ENCODE data around the gene STEAP3.
"Not testable (repeated sequence)": the region's sequence is repeated elsewhere in the genome, so short reads cannot be mapped to it uniquely, and the experiment has no call there.

Gene STEAP3

DNA sequence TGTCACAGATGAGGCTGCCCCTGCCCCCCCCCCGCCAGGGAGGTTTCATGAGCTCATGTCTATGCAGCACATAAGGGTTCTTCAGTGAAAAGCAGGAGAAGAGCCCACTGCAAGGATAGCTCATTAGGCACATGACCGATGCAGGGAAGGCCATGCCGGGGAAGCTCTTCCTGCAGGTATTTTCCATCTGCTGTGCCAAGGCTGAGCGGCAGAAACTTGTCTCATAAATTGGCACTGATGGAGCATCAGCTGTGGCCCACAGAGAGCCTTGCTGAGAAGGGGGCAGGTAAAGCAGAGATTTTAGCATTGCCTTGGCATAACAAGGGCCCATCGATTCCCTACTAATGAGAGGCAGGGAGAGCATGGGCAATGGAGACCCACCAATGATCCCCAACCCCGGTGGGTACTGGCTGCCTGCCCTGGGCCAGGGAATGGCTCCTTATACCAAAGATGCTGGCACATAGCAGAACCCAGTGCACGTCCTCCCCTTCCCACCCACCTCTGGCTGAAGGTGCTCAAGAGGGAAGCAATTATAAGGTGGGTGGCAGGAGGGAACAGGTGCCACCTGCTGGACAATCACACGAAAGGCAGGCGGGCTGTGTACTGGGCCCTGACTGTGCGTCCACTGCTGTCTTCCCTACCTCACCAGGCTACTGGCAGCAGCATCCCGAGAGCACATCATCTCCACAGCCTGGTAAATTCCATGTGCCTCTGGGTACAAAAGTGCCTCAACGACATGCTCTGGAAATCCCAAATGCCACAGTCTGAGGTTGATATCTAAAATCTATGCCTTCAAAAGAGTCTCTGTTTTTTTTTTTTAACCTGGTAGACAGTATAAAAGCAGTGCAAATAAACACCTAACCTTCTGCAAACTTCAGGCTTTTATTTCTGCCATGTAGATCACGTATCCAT, 41.4 kb downstream of the STEAP3 start:
- DNase-seq: peak; percentile 37

DNA sequence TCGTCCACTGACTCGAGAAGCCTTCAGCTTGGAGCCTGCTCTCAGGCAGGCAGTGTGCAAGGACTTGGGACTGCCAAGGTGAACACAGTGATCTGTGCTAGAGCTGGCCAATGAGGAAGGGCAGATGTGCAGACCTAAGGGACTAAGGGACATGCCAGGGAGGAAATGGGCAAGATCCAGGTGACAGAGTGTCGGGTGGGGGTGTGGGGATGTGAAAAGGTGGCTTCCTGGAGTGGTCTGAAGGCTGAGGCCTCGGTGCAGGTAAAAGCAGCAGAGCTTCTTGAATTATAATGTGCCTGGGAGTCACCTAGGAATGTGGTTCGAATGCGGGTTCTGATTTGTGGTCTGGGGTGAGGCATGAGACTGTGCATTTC, 42.0 kb downstream of the STEAP3 start:
- no peak for DNase-seq

GRCh38 chr2:119266091-119266589, 42.5 kb downstream of the STEAP3 start:
- DNase-seq: no peak

- DNase-seq: no peak
Measured at GRCh38 chr2:119267604-119268003, 44.0 kb downstream of the STEAP3 start.

DNA sequence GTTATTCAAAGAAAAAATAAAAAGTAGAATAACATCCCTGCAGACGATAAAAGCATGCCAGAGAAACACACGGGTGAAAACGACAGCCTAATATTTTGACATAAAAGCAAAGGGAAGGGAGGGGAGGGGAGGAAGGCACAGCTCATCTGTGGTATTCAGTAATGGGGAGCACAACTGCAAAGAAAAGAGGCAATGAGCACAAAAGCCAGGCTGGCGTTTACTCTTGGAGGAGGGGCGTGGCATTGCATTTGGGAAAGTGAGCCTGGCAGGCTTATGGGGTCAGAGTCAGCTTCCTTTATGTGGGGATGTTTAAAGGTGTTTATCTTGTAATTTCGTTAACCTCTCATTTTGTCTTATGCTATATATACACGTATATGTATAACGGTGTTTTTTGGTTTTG, 53.2 kb downstream of the STEAP3 start:
- no peak for DNase-seq

DNA sequence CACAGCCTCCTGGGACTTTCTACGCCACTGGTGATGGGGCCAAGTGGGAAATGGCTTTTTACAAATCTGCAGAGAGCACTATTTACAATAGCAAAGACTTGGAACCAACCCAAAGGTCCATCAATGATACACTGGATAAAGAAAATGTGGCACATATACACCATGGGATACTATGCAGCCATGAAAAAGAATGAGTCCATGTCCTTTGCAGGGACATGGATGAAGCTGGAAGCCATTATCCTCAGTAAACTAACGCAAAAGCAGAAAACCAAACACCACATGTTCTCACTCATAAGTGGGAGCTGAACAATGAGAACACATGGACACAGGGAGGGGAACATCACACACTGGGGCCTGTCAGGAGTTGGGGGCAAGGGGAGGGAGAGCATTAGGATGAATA, 54.8 kb downstream of the STEAP3 start:
- not testable (repeated sequence) for DNase-seq

- DNase-seq: no peak
Measured at GRCh38 chr2:119278946-119279345, 55.3 kb downstream of the STEAP3 start.

- DNase-seq: no peak
Measured at GRCh38 chr2:119279666-119280065, 56.0 kb downstream of the STEAP3 start.

- DNase-seq: no peak
Measured at GRCh38 chr2:119280680-119281079, 57.0 kb downstream of the STEAP3 start.

DNA sequence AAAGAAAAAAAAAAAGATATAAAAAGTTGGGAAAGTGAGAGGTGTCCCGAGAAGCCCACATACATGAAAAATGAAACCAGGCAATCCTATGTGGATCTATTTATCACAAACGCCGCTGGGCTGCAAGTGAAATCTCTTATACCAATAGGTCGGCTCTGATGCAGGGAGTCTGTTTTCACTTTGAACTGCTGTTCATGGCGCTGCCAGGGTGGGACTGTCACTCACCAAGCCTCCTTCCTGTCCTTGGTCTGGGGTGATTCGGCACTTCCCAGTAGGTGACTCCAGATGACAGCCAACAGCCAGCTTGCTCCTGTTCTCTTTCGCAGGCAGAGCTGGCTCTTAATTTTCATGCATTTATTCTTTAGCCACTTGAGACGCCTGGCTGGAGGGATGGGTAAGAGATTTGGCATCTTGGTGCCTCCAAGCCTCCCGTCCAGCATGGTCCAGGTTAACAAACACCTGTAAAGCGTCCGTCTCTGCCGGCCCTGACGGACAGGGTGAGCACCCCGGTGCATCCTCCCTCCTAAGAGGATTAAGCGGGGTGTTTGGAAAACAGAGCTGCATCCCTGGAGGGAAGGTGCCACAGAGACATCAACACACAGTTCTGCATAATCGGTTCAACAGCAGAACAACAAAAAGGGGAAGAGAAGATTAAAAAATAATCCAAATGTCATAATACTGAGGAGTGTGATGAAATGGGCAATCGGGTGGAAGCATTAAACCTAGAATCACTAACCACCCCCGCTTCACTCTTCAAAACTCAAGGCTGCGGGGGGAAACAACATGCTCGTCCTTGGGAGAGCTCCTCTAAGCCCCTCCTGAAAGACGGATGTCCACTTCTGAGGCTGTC, 58.7 kb downstream of the STEAP3 start:
- DNase-seq: no peak

- no peak for DNase-seq
Measured at GRCh38 chr2:119282996-119283511, 59.4 kb downstream of the STEAP3 start.

- no peak for DNase-seq
Measured at GRCh38 chr2:119283873-119284331, 60.3 kb downstream of the STEAP3 start.

DNA sequence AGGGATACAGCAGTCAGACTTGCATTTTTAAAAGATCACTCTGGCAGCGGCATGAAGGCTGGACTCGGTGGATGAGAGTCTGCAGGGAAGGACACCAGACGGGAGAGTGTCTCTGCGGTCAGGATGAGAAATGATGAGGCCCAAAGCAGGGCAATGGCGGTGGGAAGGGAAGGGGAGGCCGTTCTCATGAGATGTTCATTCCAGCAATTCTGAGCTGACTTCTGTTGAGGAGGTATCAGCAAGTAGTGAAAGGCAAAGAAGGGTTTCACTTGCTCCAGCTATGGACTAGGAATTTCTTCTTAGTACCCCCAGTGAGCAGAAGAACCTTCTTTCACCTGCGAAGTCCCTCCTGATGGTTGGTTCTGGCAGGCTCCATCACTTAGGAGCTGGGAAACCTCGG, 63.0 kb downstream of the STEAP3 start:
- DNase-seq: no peak

- no peak for DNase-seq
Measured at GRCh38 chr2:119288576-119288975, 64.9 kb downstream of the STEAP3 start.

DNA sequence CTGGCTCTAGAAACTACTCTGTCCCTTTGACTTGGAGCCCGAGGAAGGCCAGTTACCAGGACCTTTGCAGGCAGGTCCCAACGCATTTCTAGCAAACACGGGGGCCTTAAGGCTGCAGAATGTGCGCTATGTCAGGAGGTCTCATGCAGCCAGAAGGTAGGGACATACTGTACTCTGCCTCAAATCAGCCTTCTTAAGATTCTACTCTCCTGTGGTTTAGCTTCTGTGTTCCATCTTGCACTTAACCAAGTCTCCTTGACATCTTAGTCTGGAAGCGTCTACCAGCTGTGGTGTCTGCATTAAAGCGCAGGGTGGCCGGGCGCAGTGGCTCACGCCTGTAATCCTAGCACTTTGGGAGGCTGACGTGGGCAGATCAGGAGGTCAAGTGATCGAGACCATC, 65.5 kb downstream of the STEAP3 start:
- DNase-seq: no peak

GRCh38 chr2:119289642-119290041, 66.0 kb downstream of the STEAP3 start:
- DNase-seq: no peak

DNA sequence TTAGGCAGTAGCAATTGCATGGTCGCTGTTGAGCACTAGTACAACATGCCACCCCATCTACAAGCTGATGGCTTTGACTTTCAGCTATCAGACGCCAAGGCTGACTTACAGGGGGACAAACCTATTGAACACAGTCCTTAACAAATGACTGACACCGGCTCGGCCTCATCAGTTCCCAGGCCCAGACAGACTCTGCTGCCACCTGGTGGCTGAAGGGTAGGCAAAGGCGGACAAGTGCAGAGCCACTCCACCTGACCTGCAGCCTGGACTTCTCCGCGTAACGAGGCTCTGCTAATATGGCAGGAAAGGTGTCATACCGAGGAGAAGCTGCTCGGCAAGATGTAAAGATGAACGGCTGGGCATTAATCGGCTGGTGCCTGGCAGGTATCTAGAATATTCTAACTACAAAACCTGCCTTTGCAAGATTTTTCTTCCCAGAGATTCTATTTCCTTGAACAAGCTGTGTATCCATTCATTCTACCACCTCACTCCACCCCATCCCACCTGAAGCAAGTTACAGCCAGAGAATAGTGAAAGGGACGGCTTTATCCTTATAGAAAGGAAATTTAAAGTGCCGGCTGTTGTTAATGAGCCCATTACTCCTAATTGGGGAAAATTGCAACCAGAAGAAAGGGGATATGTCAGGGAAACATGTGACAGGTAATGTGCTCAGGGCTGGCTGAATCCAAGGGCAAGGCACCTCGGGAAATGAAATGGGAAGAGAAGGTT, 67.4 kb downstream of the STEAP3 start:
- DNase-seq: peak; percentile 64

DNA sequence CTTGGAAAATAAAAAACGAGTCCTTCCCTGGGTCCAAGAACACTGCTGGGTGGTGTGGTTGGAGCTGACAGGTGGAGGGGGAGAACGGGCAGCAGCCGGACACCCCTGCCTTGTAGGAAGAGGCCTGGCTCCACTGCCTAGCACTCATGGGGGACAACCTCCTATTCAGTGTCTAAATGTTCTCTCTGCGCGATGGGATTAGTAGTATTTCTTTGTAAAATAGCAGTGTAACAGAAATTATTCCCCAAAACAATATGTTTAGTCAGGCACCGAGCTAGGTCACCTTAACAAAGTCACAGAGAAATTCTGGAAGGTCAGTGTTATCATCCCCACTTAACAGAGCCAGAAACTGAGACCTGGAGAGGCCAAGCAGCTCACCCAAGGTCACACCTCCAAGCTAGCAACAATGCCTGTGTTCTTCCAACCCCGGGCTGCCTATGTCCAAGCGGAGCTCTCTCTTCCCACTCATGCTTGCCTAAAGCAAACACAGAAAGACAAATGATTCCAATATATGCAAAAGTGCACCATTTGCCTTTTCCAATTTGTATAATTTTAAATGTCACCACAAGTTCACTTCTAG, 68.0 kb downstream of the STEAP3 start:
- no peak for DNase-seq

DNA sequence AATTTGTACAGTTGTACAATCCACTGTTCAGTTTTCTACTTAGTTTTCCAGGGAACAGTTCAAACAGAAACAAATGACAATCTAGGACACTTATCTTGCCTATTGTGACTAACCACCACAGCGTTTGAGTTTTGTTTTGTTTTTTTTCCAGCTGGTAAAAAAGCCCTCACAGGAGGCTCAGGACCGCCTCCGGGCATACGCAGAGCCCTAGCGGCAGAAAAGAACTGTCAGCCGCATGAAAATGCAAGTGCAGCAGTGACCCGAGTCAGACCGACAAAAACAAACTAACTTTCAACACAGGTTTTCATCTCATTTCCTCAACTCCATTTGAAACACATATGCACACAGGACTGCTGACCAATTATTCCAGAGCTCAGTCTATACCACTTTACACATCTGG, 68.6 kb downstream of the STEAP3 start:
- no peak for DNase-seq

DNA sequence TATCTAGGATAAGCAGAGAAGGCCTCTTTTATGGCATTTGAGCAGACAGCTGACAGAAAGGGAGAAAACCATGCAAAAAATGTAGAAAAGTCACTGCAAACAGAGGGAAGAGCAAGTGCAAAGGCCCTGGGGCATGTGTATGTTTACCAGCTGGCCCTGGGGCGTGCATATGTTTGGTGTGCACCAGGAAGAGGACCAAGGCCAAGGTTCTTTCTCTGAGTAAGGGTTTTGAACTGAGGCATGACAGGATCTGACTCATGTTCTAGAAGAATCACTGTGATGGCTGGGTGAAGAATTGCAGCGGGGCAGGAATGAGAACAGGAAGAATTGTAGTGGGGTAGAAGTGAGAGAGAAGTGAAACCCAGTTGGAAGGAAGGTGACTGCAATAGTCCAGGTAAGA, 69.6 kb downstream of the STEAP3 start:
- no peak for DNase-seq

DNA sequence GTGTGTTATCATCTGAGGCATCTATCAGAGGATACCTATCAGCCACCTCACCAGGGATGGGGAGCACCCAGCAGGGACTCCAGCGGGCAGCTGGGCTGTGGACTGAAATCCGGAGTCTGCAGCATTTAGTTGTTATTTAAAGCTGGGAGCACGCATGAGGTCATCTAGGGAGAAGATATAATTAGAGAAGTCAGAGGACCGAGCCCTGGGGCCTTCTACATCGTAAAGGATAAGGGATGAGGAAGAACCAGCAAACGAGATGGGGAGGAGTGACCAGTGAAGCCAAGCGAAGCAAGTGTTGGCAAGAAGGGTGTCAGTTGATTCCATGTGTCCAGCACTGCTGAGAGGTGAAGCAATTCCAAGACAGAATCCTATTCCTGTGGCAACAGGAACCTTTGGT, 70.3 kb downstream of the STEAP3 start:
- DNase-seq: no peak

- DNase-seq: no peak
Measured at GRCh38 chr2:119294671-119295070, 71.0 kb downstream of the STEAP3 start.
